Esophagus muscularis mucosa (tissue), 4 donors: ENCODE measurements around the gene LRP6. TPM values are rescaled to one million over a fixed set of nuclear protein-coding genes. Genes with fewer than 3 reads are reported as not detected.

Experiments used
- DNase-seq: peaks from one replicate; pipeline ENCODE4 v3.0.0-alpha.2; 2017; ENCODE audit errors: extremely low spot score
- H3K27ac ChIP-seq, 4 donors: fragments of 200-600 bp; sonication (generic); replicated peaks in 1 of 4; 1 replicate in 3 of 4; 2 replicates in 1 of 4; pipeline ENCODE4 v1.5.1; 2016 to 2019; ENCODE audit warnings: mild to moderate bottlenecking in 1 of 4
- H3K27me3 ChIP-seq, 4 donors: fragments of 200-600 bp; sonication (generic); one replicate each; pipeline versions ENCODE4 v1.5.1 to v1.6.0; 2016 to 2019
- H3K36me3 ChIP-seq, 4 donors: fragments of 200-600 bp; sonication (generic); one replicate each; pipeline ENCODE4 v1.5.1; 2016 to 2019
- H3K4me1 ChIP-seq, 4 donors: fragments of 200-600 bp; sonication (generic); one replicate each; pipeline ENCODE4 v1.5.1; 2016 to 2019
- H3K4me3 ChIP-seq, 4 donors: fragments of 200-600 bp; sonication (generic); 1 replicate in 2 of 4; 2 replicates in 2 of 4; pipeline ENCODE4 v1.5.1; 2016 to 2019; ENCODE audit warnings: mild to moderate bottlenecking in 4 of 4, moderate library complexity in 1 of 4
- H3K9me3 ChIP-seq, 4 donors: fragments of 200-600 bp; sonication (generic); 1 replicate in 3 of 4; 2 replicates in 1 of 4; pipeline ENCODE4 v1.5.1; 2016 to 2019
- CTCF ChIP-seq, 3 experiments: fragments of 200-600 bp in 2 of 3; fragments of 450-650 bp in 1 of 3; sonication (generic) in 2 of 3; IDR thresholded peaks; one replicate each; pipeline ENCODE4 v1.5.1; 2017 to 2019; ENCODE audit warnings: antibody characterized with exemption in 3 of 3, mild to moderate bottlenecking in 2 of 3, moderate library complexity in 1 of 3
- EP300 ChIP-seq: sonication (generic); formaldehyde crosslinking; IDR thresholded peaks from one replicate; pipeline ENCODE4 v1.6.1; 2017; ENCODE audit warnings: antibody characterized with exemption
- POLR2A ChIP-seq: fragments of 450-650 bp; IDR thresholded peaks from one replicate; pipeline ENCODE4 v1.6.1; 2017; ENCODE audit warnings: antibody characterized with exemption, moderate library complexity, mild to moderate bottlenecking, low read depth
- POLR2AphosphoS5 ChIP-seq, 2 donors: sonication (generic); formaldehyde crosslinking; IDR thresholded peaks; one replicate each; pipeline ENCODE4 v1.6.1; 2017; ENCODE audit warnings: antibody characterized with exemption in 2 of 2
- WGBS: methylation state at CpG from one replicate; pipeline ENCODE4 v1.1.5; 2018; 5-methylcytosine and 5-hydroxymethylcytosine counted together
- intact Hi-C: fragments of 100-400 bp; cut with DNase I; formaldehyde crosslinking; loops from one replicate; pipeline ENCODE4 v1.15.1; 2023
- small RNA-seq, 3 donors: library from RNA; depleted of rRNA; stranded (forward); fragments of <200 nt; gene quantifications; one replicate each; pipeline ENCODE3, GENCODE V24; 2016
- total RNA-seq, 4 donors: library from RNA; depleted of rRNA; stranded (reverse); fragments of >200 nt; gene quantifications; one replicate each; pipeline versions ENCODE4 v1.1.0 to v1.2.1, GENCODE V29; 2016

LRP6 gene
- total RNA-seq, 4 donors from 2014 or later, result 26.2 to 61.1 (median 34.8) TPM

GRCh38 chr12:12072064-12072760 lies 194.6 kb downstream of the LRP6 start:
- TF ChIP-seq POLR2A (no peak), CTCF (IDR thresholded peaks at IDR 0.05) (no peak), EP300 (no peak), POLR2AphosphoS5 (IDR thresholded peaks at IDR 0.05) (no peak)
- 84% methylated on average over 8 of the region's 21 CpGs for WGBS
- Histone ChIP-seq H3K36me3 (no peaks in the 10 kb centered on the region), H3K9me3 (no peaks in the 10 kb centered on the region), H3K4me1 (no peaks in the 10 kb centered on the region), H3K27ac (no peak overlapping the region), H3K27me3 (no peaks in the 10 kb centered on the region), H3K4me3 (no peak overlapping the region)
- no peak for DNase-seq
- intact Hi-C loops, result no loop called here

- intact Hi-C loops, result no loop called here
- H3K27me3 ChIP-seq, result no peaks in the 10 kb centered on the region
- no peaks in the 10 kb centered on the region for H3K36me3 ChIP-seq
- H3K27ac ChIP-seq, result no peak within 1 kb of the TSS
- no peaks in the 10 kb centered on the region for H3K4me1 ChIP-seq
- no peak within 1 kb of the TSS for H3K4me3 ChIP-seq
- no peaks in the 10 kb centered on the region for H3K9me3 ChIP-seq
- TF ChIP-seq CTCF (IDR thresholded peaks at IDR 0.05), result no peak
- TF ChIP-seq POLR2A, result no peak
- TF ChIP-seq EP300, result no peak
- TF ChIP-seq POLR2AphosphoS5 (IDR thresholded peaks at IDR 0.05), result no peak
- 76% methylated on average over 12 of the region's 12 CpGs for WGBS
- DNase-seq, result no peak
Measured at GRCh38 chr12:12070674-12071656, 195.9 kb downstream of the LRP6 start, which contains the start of gene BCL2L14. Gene BCL2L14 (plus strand): TSS chr12:12070939. CDS start chr12:12079306, 8,367 bp downstream.

- H3K9me3 ChIP-seq, result no peaks in the 10 kb centered on the region
- H3K27ac ChIP-seq, result no peak overlapping the region
- TF ChIP-seq POLR2A, result no peak
- TF ChIP-seq POLR2AphosphoS5 (IDR thresholded peaks at IDR 0.05), result no peak
- no peak for TF ChIP-seq EP300
- TF ChIP-seq CTCF (IDR thresholded peaks at IDR 0.05), result no peak
- no peaks in the 10 kb centered on the region for H3K4me1 ChIP-seq
- intact Hi-C loops, result no loop called here
- WGBS, result 95% methylated on average over 14 of the region's 14 CpGs
- no peak for DNase-seq
- no peak overlapping the region for H3K4me3 ChIP-seq
- H3K27me3 ChIP-seq, result no peaks in the 10 kb centered on the region
- no peaks in the 10 kb centered on the region for H3K36me3 ChIP-seq
Measured at GRCh38 chr12:12069821-12070548, 196.9 kb downstream of the LRP6 start.

GRCh38 chr12:12068751-12069150 lies 198.1 kb downstream of the LRP6 start:
- intact Hi-C loops, result no loop called here
- Histone ChIP-seq H3K27ac (no peak overlapping the region), H3K27me3 (no peaks in the 10 kb centered on the region), H3K4me1 (no peaks in the 10 kb centered on the region), H3K36me3 (no peaks in the 10 kb centered on the region), H3K9me3 (no peaks in the 10 kb centered on the region), H3K4me3 (no peak overlapping the region)
- DNase-seq, result no peak
- TF ChIP-seq POLR2AphosphoS5 (IDR thresholded peaks at IDR 0.05) (no peak), POLR2A (no peak), EP300 (no peak), CTCF (IDR thresholded peaks at IDR 0.05) (no peak)
- 85% methylated on average over 6 of the region's 6 CpGs for WGBS

Small RNAs within 50 kb of the gene (small RNA-seq; reads per million reads assigned to genes)
- gene RNU6-318P, result 0 reads per million in 3 donors
- 0 reads per million in 3 donors for gene RNU6-545P

Other genes with a start within 250 kb of the LRP6 start
- gene BCL2L14, start 196.1 kb downstream of the LRP6 start, total RNA-seq, result not detected
- gene MANSC1, start 83.2 kb upstream of the LRP6 start, total RNA-seq, result 10 to 100 TPM; 15.9 to 22.9 (median 19.9) TPM
- gene BORCS5, start 90.0 kb upstream of the LRP6 start, total RNA-seq, result 10 to 100 TPM; 16.5 to 25.0 (median 19.0) TPM